Bronchial smooth muscle cell (primary cell): ENCODE data around the gene SLC7A1. TPM values are rescaled to one million over a fixed set of nuclear protein-coding genes. Genes with fewer than 3 reads are reported as not detected.

Experiments used
- total RNA-seq: library from RNA; depleted of rRNA; stranded (reverse); fragments of >200 nt; gene quantifications from 2 replicates; pipeline ENCODE4 v1.2.1, GENCODE V29; 2014

Gene SLC7A1
- total RNA-seq = 3.8 and 7.5 TPM in 2 replicates

DNA sequence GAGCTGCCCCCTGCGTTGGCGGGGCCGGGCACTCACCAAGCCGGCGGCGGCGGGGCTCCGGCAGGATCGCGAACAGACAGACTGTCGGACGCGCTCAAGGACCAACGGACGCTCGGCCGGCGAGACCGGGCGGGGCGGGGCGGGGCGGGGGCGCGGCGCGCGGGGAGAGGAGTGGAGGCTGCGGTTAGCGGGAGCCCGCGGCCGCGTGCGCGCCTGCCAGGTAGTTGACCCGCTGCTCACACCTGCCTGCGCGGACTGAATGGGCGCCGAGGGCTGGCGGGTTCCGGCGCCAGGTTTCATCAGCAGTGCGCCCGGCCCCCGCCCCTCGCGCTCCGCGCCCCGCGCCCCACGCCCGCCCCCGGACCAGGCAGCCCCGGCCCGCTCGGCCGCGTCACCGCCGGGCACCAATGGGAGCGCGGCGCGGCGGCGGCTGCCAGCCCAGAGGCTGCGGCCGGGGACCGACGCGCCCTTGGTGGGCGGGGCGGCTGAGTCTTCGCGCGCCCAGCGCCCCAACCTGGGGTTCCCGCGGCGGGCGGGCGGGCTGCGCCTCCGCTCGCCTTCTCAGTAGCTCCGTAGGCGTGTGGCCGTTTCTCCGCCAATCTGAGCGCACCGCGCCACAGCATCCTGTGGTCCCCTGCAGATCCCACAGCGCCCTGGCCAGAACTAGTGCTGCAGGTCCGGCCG, at the start of gene SLC7A1:
Gene SLC7A1, minus strand, starts transcription at position 309 of the 684 bp plus-strand sequence. CDS start 59,500 bp downstream, outside the sequence.

